T-helper 1 cell treated with Interleukin-12 subunit alpha and Interleukin-12 subunit beta and Interleukin-4 antibody, amounts not matched to agents 30 μg/mL and 1 μg/mL, for 36 hours (primary cell): ENCODE measurements around the gene SLC35F3.

Source experiments
- H3K27ac Mint-ChIP-seq: one replicate; pipeline ENCODE4 v1.8.0; 2021; ENCODE audit warnings: mild to moderate bottlenecking, mixed read lengths
- H3K27me3 Mint-ChIP-seq: one replicate; pipeline ENCODE4 v1.8.0; 2021; ENCODE audit warnings: low read depth, mixed read lengths
- H3K36me3 Mint-ChIP-seq: one replicate; pipeline ENCODE4 v1.8.0; 2021; ENCODE audit warnings: low read depth, mixed read lengths
- H3K4me1 Mint-ChIP-seq: one replicate; pipeline ENCODE4 v1.8.0; 2021; ENCODE audit warnings: low read depth, mixed read lengths
- H3K4me3 Mint-ChIP-seq: one replicate; pipeline ENCODE4 v1.8.0; 2021; ENCODE audit warnings: mild to moderate bottlenecking, moderate library complexity, mixed read lengths
- H3K9me3 Mint-ChIP-seq: one replicate; pipeline ENCODE4 v1.8.0; 2021; ENCODE audit warnings: mixed read lengths

The SLC35F3 gene

GRCh38 chr1:234004591-234004990, 100.1 kb downstream of the SLC35F3 start:
- H3K36me3 Mint-ChIP-seq, result no peaks in the 10 kb centered on the region
- no peak overlapping the region for H3K4me3 Mint-ChIP-seq
- no peak overlapping the region for H3K27ac Mint-ChIP-seq
- H3K4me1 Mint-ChIP-seq, result no peaks in the 10 kb centered on the region
- H3K27me3 Mint-ChIP-seq, result peaks cover 3% of the 10 kb centered on the region
- H3K9me3 Mint-ChIP-seq, result no peaks in the 10 kb centered on the region

GRCh38 chr1:234007684-234008083, 103.2 kb downstream of the SLC35F3 start:
- no peaks in the 10 kb centered on the region for H3K9me3 Mint-ChIP-seq
- no peaks in the 10 kb centered on the region for H3K36me3 Mint-ChIP-seq
- H3K27me3 Mint-ChIP-seq, result peaks cover 6% of the 10 kb centered on the region
- H3K27ac Mint-ChIP-seq, result no peak overlapping the region
- no peaks in the 10 kb centered on the region for H3K4me1 Mint-ChIP-seq
- H3K4me3 Mint-ChIP-seq, result no peak overlapping the region

GRCh38 chr1:234008591-234008990, 104.1 kb downstream of the SLC35F3 start:
- Mint-ChIP-seq H3K4me3 (no peak overlapping the region), H3K27ac (no peak overlapping the region), H3K9me3 (no peaks in the 10 kb centered on the region), H3K4me1 (no peaks in the 10 kb centered on the region), H3K36me3 (no peaks in the 10 kb centered on the region), H3K27me3 (peaks cover 14% of the 10 kb centered on the region)

GRCh38 chr1:234009668-234010067, 105.2 kb downstream of the SLC35F3 start:
- Mint-ChIP-seq H3K27me3 (peaks cover 18% of the 10 kb centered on the region), H3K4me3 (no peak overlapping the region), H3K27ac (no peak overlapping the region), H3K36me3 (no peaks in the 10 kb centered on the region), H3K4me1 (no peaks in the 10 kb centered on the region), H3K9me3 (no peaks in the 10 kb centered on the region)

- H3K27ac Mint-ChIP-seq, result no peak overlapping the region
- H3K27me3 Mint-ChIP-seq, result peaks cover 21% of the 10 kb centered on the region
- no peaks in the 10 kb centered on the region for H3K36me3 Mint-ChIP-seq
- no peaks in the 10 kb centered on the region for H3K9me3 Mint-ChIP-seq
- no peaks in the 10 kb centered on the region for H3K4me1 Mint-ChIP-seq
- H3K4me3 Mint-ChIP-seq, result no peak overlapping the region
Observed at GRCh38 chr1:234014208-234014607, 109.7 kb downstream of the SLC35F3 start.

- Mint-ChIP-seq H3K4me1 (no peaks in the 10 kb centered on the region), H3K27me3 (peaks cover 10% of the 10 kb centered on the region), H3K36me3 (no peaks in the 10 kb centered on the region), H3K9me3 (no peaks in the 10 kb centered on the region), H3K4me3 (no peak overlapping the region), H3K27ac (no peak overlapping the region)
Observed at GRCh38 chr1:234018816-234019215, 114.3 kb downstream of the SLC35F3 start.

- Mint-ChIP-seq H3K27ac (no peak overlapping the region), H3K4me3 (no peak overlapping the region), H3K4me1 (no peaks in the 10 kb centered on the region), H3K9me3 (no peaks in the 10 kb centered on the region), H3K36me3 (no peaks in the 10 kb centered on the region), H3K27me3 (peaks cover 6% of the 10 kb centered on the region)
Observed at GRCh38 chr1:234019387-234019786, 114.9 kb downstream of the SLC35F3 start.

- Mint-ChIP-seq H3K4me3 (no peak overlapping the region), H3K4me1 (no peaks in the 10 kb centered on the region), H3K36me3 (no peaks in the 10 kb centered on the region)
Observed at GRCh38 chr1:234022302-234022701, 117.8 kb downstream of the SLC35F3 start.

GRCh38 chr1:234039603-234040002, 135.1 kb downstream of the SLC35F3 start:
- Mint-ChIP-seq H3K27ac (no peak overlapping the region), H3K4me1 (no peaks in the 10 kb centered on the region), H3K4me3 (no peak overlapping the region), H3K27me3 (peaks cover 3% of the 10 kb centered on the region), H3K9me3 (peaks cover 3% of the 10 kb centered on the region), H3K36me3 (no peaks in the 10 kb centered on the region)

More at GRCh38 chr1:234022302-234022701, 117.8 kb downstream of the SLC35F3 start:
- no peak overlapping the region for H3K27ac Mint-ChIP-seq
- no peaks in the 10 kb centered on the region for H3K27me3 Mint-ChIP-seq
- no peaks in the 10 kb centered on the region for H3K9me3 Mint-ChIP-seq

- Mint-ChIP-seq H3K27ac (no peak overlapping the region), H3K4me1 (no peaks in the 10 kb centered on the region), H3K27me3 (peaks cover 5% of the 10 kb centered on the region), H3K9me3 (peaks cover 3% of the 10 kb centered on the region), H3K36me3 (no peaks in the 10 kb centered on the region), H3K4me3 (no peak overlapping the region)
Observed at GRCh38 chr1:234040446-234041317, 136.2 kb downstream of the SLC35F3 start.

GRCh38 chr1:234044079-234044478, 139.6 kb downstream of the SLC35F3 start:
- H3K4me1 Mint-ChIP-seq, result no peaks in the 10 kb centered on the region
- H3K36me3 Mint-ChIP-seq, result no peaks in the 10 kb centered on the region
- peaks cover 3% of the 10 kb centered on the region for H3K27me3 Mint-ChIP-seq
- H3K9me3 Mint-ChIP-seq, result no peaks in the 10 kb centered on the region
- H3K27ac Mint-ChIP-seq, result no peak overlapping the region
- no peak overlapping the region for H3K4me3 Mint-ChIP-seq

GRCh38 chr1:234047123-234047522, 142.6 kb downstream of the SLC35F3 start:
- no peak overlapping the region for H3K27ac Mint-ChIP-seq
- H3K27me3 Mint-ChIP-seq, result peaks cover 3% of the 10 kb centered on the region
- no peaks in the 10 kb centered on the region for H3K36me3 Mint-ChIP-seq
- no peaks in the 10 kb centered on the region for H3K4me1 Mint-ChIP-seq
- H3K4me3 Mint-ChIP-seq, result no peak overlapping the region
- H3K9me3 Mint-ChIP-seq, result no peaks in the 10 kb centered on the region

GRCh38 chr1:234062166-234062565, 157.7 kb downstream of the SLC35F3 start:
- Mint-ChIP-seq H3K4me3 (no peak overlapping the region), H3K27me3 (peaks cover 4% of the 10 kb centered on the region), H3K9me3 (no peaks in the 10 kb centered on the region), H3K27ac (no peak overlapping the region), H3K36me3 (no peaks in the 10 kb centered on the region), H3K4me1 (no peaks in the 10 kb centered on the region)

- H3K36me3 Mint-ChIP-seq, result no peaks in the 10 kb centered on the region
- no peaks in the 10 kb centered on the region for H3K4me1 Mint-ChIP-seq
- no peak overlapping the region for H3K27ac Mint-ChIP-seq
- H3K27me3 Mint-ChIP-seq, result no peaks in the 10 kb centered on the region
- no peaks in the 10 kb centered on the region for H3K9me3 Mint-ChIP-seq
- H3K4me3 Mint-ChIP-seq, result no peak overlapping the region
Observed at GRCh38 chr1:234065794-234066447, 161.4 kb downstream of the SLC35F3 start.
